IMR-90 (cell line): Measurements from ENCODE around the gene GJA4. TPM values are rescaled to one million over a fixed set of nuclear protein-coding genes. Genes with fewer than 3 reads are reported as not detected.

Experiments
- ATAC-seq: fragments of 200-7000 bp; cut with Tn5 transposase; 2 replicates; pipeline ENCODE4 v1.9.1; 2020; ENCODE audit warnings: low read depth, mild to moderate bottlenecking, moderate library complexity
- BruUV-seq: library from RNA; stranded (reverse); fragments of 400-500 nt; replicated peaks from 2 replicates; lab custom pipeline; 2021; lab: Mats Ljungman, UMichigan
- CTCF ChIA-PET: fragments of 300-600 bp; formaldehyde crosslinking; extraction: SDS; loops from one replicate; lab custom pipeline; 2021; ENCODE audit warnings: antibody characterized with exemption; lab: Yijun Ruan, JAX
- POLR2A ChIA-PET: fragments of 300-600 bp; sonication (Branson Sonifier 250); formaldehyde crosslinking; loops from one replicate; lab custom pipeline; 2022; ENCODE audit warnings: antibody characterized with exemption; ENCODE audit not compliant: unreplicated experiment; lab: Charles Lee
- DNase-seq: peaks from one replicate; pipeline ENCODE4 v3.0.0; 2013
- H2AFZ ChIP-seq: replicated peaks from 2 replicates; pipeline ENCODE3; 2013; ENCODE audit warnings: low read length, mild to moderate bottlenecking; ENCODE audit not compliant: poor library complexity
- H2AK5ac ChIP-seq: 2 replicates; pipeline ENCODE4 v1.6.1; 2013; ENCODE audit warnings: low read depth, low read length, inconsistent platforms
- H2AK9ac ChIP-seq: replicated peaks from 2 replicates; pipeline ENCODE3; 2013; ENCODE audit warnings: mild to moderate bottlenecking, low read depth, low read length, moderate library complexity; ENCODE audit not compliant: poor library complexity
- H2BK120ac ChIP-seq: 2 replicates; pipeline ENCODE4 v1.6.1; 2013; ENCODE audit warnings: low read depth, low read length, inconsistent platforms
- H2BK15ac ChIP-seq: 3 replicates; pipeline ENCODE4 v1.6.1; 2013; ENCODE audit warnings: low read depth, low read length, inconsistent platforms
- H2BK20ac ChIP-seq: 2 replicates; pipeline ENCODE4 v1.6.1; 2013; ENCODE audit warnings: low read depth, mild to moderate bottlenecking, inconsistent platforms, low read length, moderate library complexity
- H2BK5ac ChIP-seq: 2 replicates; pipeline ENCODE4 v1.6.1; 2013; ENCODE audit warnings: mild to moderate bottlenecking, low read depth, low read length, inconsistent platforms; ENCODE audit not compliant: poor library complexity, severe bottlenecking
- H3K14ac ChIP-seq: replicated peaks from 2 replicates; pipeline ENCODE4 v1.6.1; 2013; ENCODE audit warnings: low read depth, low read length, inconsistent platforms
- H3K18ac ChIP-seq: 2 replicates; pipeline ENCODE4 v1.6.1; 2013; ENCODE audit warnings: low read depth, low read length, control low read depth
- H3K23ac ChIP-seq: 2 replicates; pipeline ENCODE4 v1.6.1; 2013; ENCODE audit warnings: low read depth, low read length, inconsistent platforms
- H3K27ac ChIP-seq: 2 replicates; pipeline ENCODE4 v1.5.1; 2013; ENCODE audit warnings: mild to moderate bottlenecking, control low read depth, low read length; ENCODE audit not compliant: insufficient read depth
- H3K27me3 ChIP-seq: 2 replicates; pipeline ENCODE4 v1.6.1; 2013; ENCODE audit warnings: low read length; ENCODE audit not compliant: control insufficient read depth, insufficient read depth
- H3K36me3 ChIP-seq: 2 replicates; pipeline ENCODE4 v1.6.1; 2013; ENCODE audit warnings: low read length, mixed read lengths; ENCODE audit not compliant: control insufficient read depth, insufficient read depth
- H3K4ac ChIP-seq: 2 replicates; pipeline ENCODE4 v1.6.1; 2013; ENCODE audit warnings: low read depth, low read length, inconsistent platforms
- H3K4me1 ChIP-seq: 2 replicates; pipeline ENCODE4 v1.6.1; 2013; ENCODE audit warnings: low read length, mixed read lengths; ENCODE audit not compliant: control insufficient read depth, insufficient read depth
- H3K4me2 ChIP-seq: 2 replicates; pipeline ENCODE4 v1.6.1; 2013; ENCODE audit warnings: low read depth, mild to moderate bottlenecking, control low read depth, low read length, moderate library complexity
- H3K4me3 ChIP-seq: 2 replicates; pipeline ENCODE4 v1.5.1; 2013; ENCODE audit warnings: low read depth, mild to moderate bottlenecking, control low read depth, low read length, moderate library complexity; ENCODE audit not compliant: insufficient read depth
- H3K56ac ChIP-seq: 2 replicates; pipeline ENCODE4 v1.6.1; 2013; ENCODE audit warnings: low read length, inconsistent platforms; ENCODE audit not compliant: insufficient read depth; ENCODE audit errors: extremely low read depth
- H3K79me1 ChIP-seq, 2 experiments: 2 replicates each; pipeline ENCODE4 v1.6.1; 2013; ENCODE audit warnings: low read length in 2 of 2, inconsistent platforms in 1 of 2, low read depth in 1 of 2
- H3K9ac ChIP-seq: 2 replicates; pipeline ENCODE4 v1.6.1; 2013; ENCODE audit warnings: low read depth, low read length, control low read depth
- H3K9me1 ChIP-seq: 2 replicates; pipeline ENCODE4 v1.6.1; 2013; ENCODE audit warnings: low read length, inconsistent platforms; ENCODE audit not compliant: insufficient read depth
- H3K9me3 ChIP-seq: 2 replicates; pipeline ENCODE4 v1.6.1; 2013; ENCODE audit warnings: low read length; ENCODE audit not compliant: control insufficient read depth, insufficient read depth
- H4K20me1 ChIP-seq: 2 replicates; pipeline ENCODE4 v1.6.1; 2013; ENCODE audit warnings: low read length, inconsistent platforms; ENCODE audit not compliant: insufficient read depth
- H4K5ac ChIP-seq: 2 replicates; pipeline ENCODE4 v1.6.1; 2013; ENCODE audit warnings: mild to moderate bottlenecking, low read depth, low read length, control low read depth
- H4K8ac ChIP-seq, 2 experiments: 2 replicates each; pipeline ENCODE4 v1.6.1; 2013; ENCODE audit warnings: low read depth in 2 of 2, low read length in 2 of 2, control low read depth in 1 of 2, inconsistent platforms in 1 of 2
- H4K91ac ChIP-seq: 2 replicates; pipeline ENCODE4 v1.6.1; 2013; ENCODE audit warnings: low read depth, low read length, inconsistent platforms; ENCODE audit not compliant: insufficient read depth
- BHLHE40 ChIP-seq: fragments of 150-350 bp; IDR thresholded peaks from 2 replicates; pipeline ENCODE4 v1.6.1; 2016; ENCODE audit warnings: mild to moderate bottlenecking, low read depth, low read length
- CEBPB ChIP-seq: IDR thresholded peaks from 2 replicates; pipeline ENCODE4 v1.6.1; 2012; ENCODE audit warnings: low read depth, low read length, improper control_type of control experiment
- CHD1 ChIP-seq: IDR thresholded peaks from 2 replicates; pipeline ENCODE4 v1.6.1; 2012; ENCODE audit warnings: low read depth, low read length, improper control_type of control experiment
- ELK1 ChIP-seq: fragments of 150-350 bp; IDR thresholded peaks from 2 replicates; pipeline ENCODE4 v1.6.1; 2016; ENCODE audit warnings: low read depth, mild to moderate bottlenecking, low read length, moderate library complexity, borderline replicate concordance
- FOS ChIP-seq: fragments of 150-350 bp; IDR thresholded peaks from 2 replicates; pipeline ENCODE4 v1.6.1; 2016; ENCODE audit warnings: low read depth, low read length
- MAFK ChIP-seq: IDR thresholded peaks from 2 replicates; pipeline ENCODE4 v1.6.1; 2012; ENCODE audit warnings: low read depth, low read length, improper control_type of control experiment
- MAZ ChIP-seq: IDR thresholded peaks from 2 replicates; pipeline ENCODE4 v1.6.1; 2012; ENCODE audit warnings: low read depth, mild to moderate bottlenecking, low read length, improper control_type of control experiment, moderate library complexity, borderline replicate concordance
- MXI1 ChIP-seq: IDR thresholded peaks from 2 replicates; pipeline ENCODE4 v1.6.1; 2012; ENCODE audit warnings: low read depth, mild to moderate bottlenecking, low read length, moderate library complexity, borderline replicate concordance
- NFE2L2 ChIP-seq: fragments of 150-350 bp; IDR thresholded peaks from 2 replicates; pipeline ENCODE4 v1.6.1; 2016; ENCODE audit warnings: low read depth, mild to moderate bottlenecking, low read length
- POLR2A ChIP-seq: IDR thresholded peaks from 2 replicates; pipeline ENCODE4 v1.6.1; 2012; ENCODE audit warnings: mild to moderate bottlenecking, low read depth, low read length
- RAD21 ChIP-seq: IDR thresholded peaks from 2 replicates; pipeline ENCODE4 v1.6.1; 2012; ENCODE audit warnings: low read length, improper control_type of control experiment
- RCOR1 ChIP-seq: IDR thresholded peaks from 2 replicates; pipeline ENCODE4 v1.6.1; 2012; ENCODE audit warnings: mild to moderate bottlenecking, low read length, improper control_type of control experiment; ENCODE audit not compliant: insufficient replicate concordance
- RFX5 ChIP-seq: IDR thresholded peaks from 2 replicates; pipeline ENCODE4 v1.8.0; 2012; ENCODE audit warnings: low read depth, mild to moderate bottlenecking, low read length, moderate library complexity
- SMC3 ChIP-seq: fragments of 150-350 bp; IDR thresholded peaks from 2 replicates; pipeline ENCODE4 v1.6.1; 2016; ENCODE audit warnings: low read depth, mild to moderate bottlenecking, antibody characterized with exemption, low read length, moderate library complexity
- WGBS, 2 experiments: methylation state at CpG; one replicate each; pipeline versions ENCODE4 v1.1.5 to v1.1.7; 2013; ENCODE audit warnings: missing lambda C conversion rate in 2 of 2; ENCODE audit not compliant: insufficient read length in 1 of 2; ENCODE audit errors: extremely low coverage in 2 of 2; 5-methylcytosine and 5-hydroxymethylcytosine counted together
- dilution Hi-C: fragments of 300-500 bp; cut with HindIII; formaldehyde crosslinking; loops from one replicate; pipeline ENCODE4 v1.14.3; 2018; ENCODE audit warnings: low sequenced_read_pairs; ENCODE audit not compliant: unreplicated experiment
- in situ Hi-C: fragments of 300-500 bp; cut with MboI; formaldehyde crosslinking; loops from 3 replicates; pipeline ENCODE4 v1.14.3; 2019; ENCODE audit warnings: low sequenced_read_pairs, inconsistent platforms, mixed read lengths
- intact Hi-C: fragments of 100-400 bp; cut with micrococcal nuclease; formaldehyde crosslinking; loops from 2 replicates; pipeline ENCODE4 v1.10.0; 2022
- polyA plus RNA-seq, 3 experiments: library from polyadenylated mRNA; depleted of rRNA; stranded (reverse); fragments of >200 nt; gene quantifications; 2 replicates each; pipeline ENCODE4 v1.2.3, GENCODE V29; 2012; ENCODE audit warnings: low replicate concordance in 1 of 3
- total RNA-seq: library from RNA; depleted of rRNA; stranded (reverse); fragments of >200 nt; gene quantifications from 2 replicates; pipeline ENCODE4 v1.2.3, GENCODE V29; 2012
- TF ChIP-seq, protein P1 (sequence below): conservative IDR thresholded peaks from 2 replicates; pipeline ENCODE4 v1.5.1; 2012; ENCODE audit warnings: mild to moderate bottlenecking, low read depth, low read length, improper control_type of control experiment
- TF ChIP-seq, protein P2 (sequence below): fragments of 150-350 bp; IDR thresholded peaks from 2 replicates; pipeline ENCODE4 v1.6.1; 2017; ENCODE audit warnings: mild to moderate bottlenecking, antibody characterized with exemption, low read length, low read depth

Gene GJA4
- total and polyA plus RNA-seq, 2 of the 4 experiments (the other 2 are of a cell fraction), result not detected

- Histone ChIP-seq H3K9me1 (no peaks in the 10 kb centered on the region), H4K5ac (no peak overlapping the region), H3K18ac (no peak overlapping the region), H2AK9ac (no peak overlapping the region), H3K4me1 (peaks cover 2% of the 10 kb centered on the region), H2AFZ (no peak overlapping the region), H4K8ac (no peak overlapping the region), H3K79me1 (no peaks in the 10 kb centered on the region), H3K27me3 (no peaks in the 10 kb centered on the region), H3K4ac (no peak overlapping the region), H2BK120ac (no peak overlapping the region), H3K9ac (no peak overlapping the region), H2BK5ac (no peak overlapping the region), H3K4me3 (no peak overlapping the region), H4K20me1 (no peaks in the 10 kb centered on the region), H3K14ac (no peak overlapping the region), H4K91ac (no peak overlapping the region), H3K9me3 (no peaks in the 10 kb centered on the region), H2BK20ac (no peak overlapping the region), H3K56ac (no peak overlapping the region), H3K27ac (no peak overlapping the region), H3K4me2 (no peak overlapping the region), H2AK5ac (no peak overlapping the region), H3K36me3 (no peaks in the 10 kb centered on the region), H3K23ac (no peak overlapping the region), H2BK15ac (no peak overlapping the region)
- dilution Hi-C loops (no loop called here), intact Hi-C loops (no loop called here), in situ Hi-C loops (no loop called here)
- BruUV-seq, result no TSS peak
- WGBS, 2 experiments, result 67% methylated on average over 1 of the region's 3 CpGs; no CpG with 5 or more reads in 1 of the 2 experiments
- POLR2A ChIA-PET, result interaction anchor here (0.5 kb wide), 1 partner anchor 18 kb away, joined by 3 read pairs; no protein-coding TSS in a partner anchor
- ATAC-seq, result no peak
- no peak for DNase-seq
- TF ChIP-seq RFX5 (no peak), POLR2A (no peak), MAFK (no peak), RCOR1 (no peak), CEBPB (no peak), CHD1 (no peak), BHLHE40 (no peak), RAD21 (no peak), MXI1 (no peak), NFE2L2 (no peak), MAZ (no peak), FOS (no peak), ELK1 (no peak), SMC3 (no peak)
- TF ChIP-seq, protein P1, sequence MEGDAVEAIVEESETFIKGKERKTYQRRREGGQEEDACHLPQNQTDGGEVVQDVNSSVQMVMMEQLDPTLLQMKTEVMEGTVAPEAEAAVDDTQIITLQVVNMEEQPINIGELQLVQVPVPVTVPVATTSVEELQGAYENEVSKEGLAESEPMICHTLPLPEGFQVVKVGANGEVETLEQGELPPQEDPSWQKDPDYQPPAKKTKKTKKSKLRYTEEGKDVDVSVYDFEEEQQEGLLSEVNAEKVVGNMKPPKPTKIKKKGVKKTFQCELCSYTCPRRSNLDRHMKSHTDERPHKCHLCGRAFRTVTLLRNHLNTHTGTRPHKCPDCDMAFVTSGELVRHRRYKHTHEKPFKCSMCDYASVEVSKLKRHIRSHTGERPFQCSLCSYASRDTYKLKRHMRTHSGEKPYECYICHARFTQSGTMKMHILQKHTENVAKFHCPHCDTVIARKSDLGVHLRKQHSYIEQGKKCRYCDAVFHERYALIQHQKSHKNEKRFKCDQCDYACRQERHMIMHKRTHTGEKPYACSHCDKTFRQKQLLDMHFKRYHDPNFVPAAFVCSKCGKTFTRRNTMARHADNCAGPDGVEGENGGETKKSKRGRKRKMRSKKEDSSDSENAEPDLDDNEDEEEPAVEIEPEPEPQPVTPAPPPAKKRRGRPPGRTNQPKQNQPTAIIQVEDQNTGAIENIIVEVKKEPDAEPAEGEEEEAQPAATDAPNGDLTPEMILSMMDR, result no peak
- TF ChIP-seq, protein P2, sequence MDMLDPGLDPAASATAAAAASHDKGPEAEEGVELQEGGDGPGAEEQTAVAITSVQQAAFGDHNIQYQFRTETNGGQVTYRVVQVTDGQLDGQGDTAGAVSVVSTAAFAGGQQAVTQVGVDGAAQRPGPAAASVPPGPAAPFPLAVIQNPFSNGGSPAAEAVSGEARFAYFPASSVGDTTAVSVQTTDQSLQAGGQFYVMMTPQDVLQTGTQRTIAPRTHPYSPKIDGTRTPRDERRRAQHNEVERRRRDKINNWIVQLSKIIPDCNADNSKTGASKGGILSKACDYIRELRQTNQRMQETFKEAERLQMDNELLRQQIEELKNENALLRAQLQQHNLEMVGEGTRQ, result no peak
- CTCF ChIA-PET, result no interaction called here
These were observed 11.0 kb downstream of the GJA4 start for GRCh38 chr1:34803770-34804169.
